ENCODE measurements around the gene GPR68. TPM values are rescaled to one million over a fixed set of nuclear protein-coding genes. Genes with fewer than 3 reads are reported as not detected.

Gene GPR68, protein sequence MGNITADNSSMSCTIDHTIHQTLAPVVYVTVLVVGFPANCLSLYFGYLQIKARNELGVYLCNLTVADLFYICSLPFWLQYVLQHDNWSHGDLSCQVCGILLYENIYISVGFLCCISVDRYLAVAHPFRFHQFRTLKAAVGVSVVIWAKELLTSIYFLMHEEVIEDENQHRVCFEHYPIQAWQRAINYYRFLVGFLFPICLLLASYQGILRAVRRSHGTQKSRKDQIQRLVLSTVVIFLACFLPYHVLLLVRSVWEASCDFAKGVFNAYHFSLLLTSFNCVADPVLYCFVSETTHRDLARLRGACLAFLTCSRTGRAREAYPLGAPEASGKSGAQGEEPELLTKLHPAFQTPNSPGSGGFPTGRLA
- total RNA-seq = 0.85 and 6.7 TPM in 2 replicates

DNA sequence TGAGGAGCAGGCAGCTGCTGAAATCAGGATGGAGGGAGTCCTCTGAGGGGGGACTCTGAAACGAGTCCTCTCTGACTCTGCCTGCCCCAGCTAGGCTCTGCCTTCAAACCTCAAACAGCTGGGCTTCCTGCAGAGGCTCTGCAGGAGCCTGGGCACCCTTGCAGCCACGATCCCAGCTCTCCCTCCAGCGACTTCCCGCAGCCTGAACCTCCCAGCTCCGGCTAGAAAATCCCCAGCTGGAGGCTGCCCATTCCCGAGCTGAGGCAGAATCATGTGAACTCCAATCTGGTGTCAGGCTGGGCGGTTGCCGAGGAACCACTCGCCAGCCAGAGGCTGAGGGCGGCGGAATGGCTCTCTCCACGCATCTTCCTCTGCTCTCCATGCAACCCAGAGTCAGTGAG lies at the start of gene GPR68:
GPR68 (minus strand) TSS at position 204 of the 401 bp plus-strand sequence. CDS start 9,654 bp downstream, outside the sequence.

Other genes with a start within 250 kb of the GPR68 start
- gene RPS6KA5, start 184.1 kb downstream of the GPR68 start, total RNA-seq = 1.2 and 4.5 TPM in 2 replicates
- 12.6 and 33.0 TPM in 2 replicates for gene DGLUCY, start 130.6 kb downstream of the GPR68 start, total RNA-seq
- gene CCDC88C, start 173.1 kb upstream of the GPR68 start, total RNA-seq = 14.7 and 21.7 TPM in 2 replicates

All from tracheal epithelial cell (primary cell).